Stomach (tissue), 9 donors: ENCODE results near the gene ZFPM1. TPM values are rescaled to one million over a fixed set of nuclear protein-coding genes. Genes with fewer than 3 reads are reported as not detected.
"Not testable (repeated sequence)": the region's sequence is repeated elsewhere in the genome, so short reads cannot be mapped to it uniquely, and the experiment has no call there.

Source experiments
- DNase-seq, 2 donors: peaks; one replicate each; pipeline versions ENCODE4 v3.0.0 to v3.0.0-alpha.2; 2013 to 2019
- H3K27ac ChIP-seq, 5 donors: fragments of 200-600 bp in 4 of 5; sonication (generic) in 4 of 5; one replicate each; pipeline ENCODE4 v1.5.1; 2013 to 2019; ENCODE audit warnings: mild to moderate bottlenecking in 1 of 5, moderate library complexity in 1 of 5
- H3K27me3 ChIP-seq, 3 donors: fragments of 200-600 bp; sonication (generic); one replicate each; pipeline ENCODE4 v1.5.1; 2017 to 2019; ENCODE audit warnings: mixed run types in 1 of 3
- H3K36me3 ChIP-seq, 4 donors: fragments of 200-600 bp; sonication (generic); 1 replicate in 3 of 4; 2 replicates in 1 of 4; pipeline ENCODE4 v1.5.1; 2016 to 2019
- H3K4me1 ChIP-seq, 4 donors: fragments of 200-600 bp; sonication (generic); one replicate each; pipeline ENCODE4 v1.5.1; 2016 to 2019
- H3K4me3 ChIP-seq, 4 donors: fragments of 200-600 bp; sonication (generic) in 3 of 4; one replicate each; pipeline ENCODE4 v1.5.1; 2016 to 2019; ENCODE audit warnings: mild to moderate bottlenecking in 1 of 4
- H3K9me3 ChIP-seq, 4 donors: fragments of 200-600 bp; sonication (generic); one replicate each; pipeline ENCODE4 v1.5.1; 2016 to 2019
- CTCF ChIP-seq, 7 experiments: fragments of 450-650 bp in 4 of 7; fragments of 200-600 bp in 3 of 7; sonication (generic) in 3 of 7; IDR thresholded peaks; one replicate each; pipeline ENCODE4 v1.5.1; 2016 to 2019; ENCODE audit warnings: antibody characterized with exemption in 7 of 7, control low read depth in 2 of 7, mild to moderate bottlenecking in 1 of 7
- EP300 ChIP-seq: sonication (generic); formaldehyde crosslinking; IDR thresholded peaks from one replicate; pipeline ENCODE4 v1.6.1; 2017; ENCODE audit warnings: antibody characterized with exemption
- POLR2A ChIP-seq, 4 donors: fragments of 450-650 bp; IDR thresholded peaks; one replicate each; pipeline ENCODE4 v1.6.1; 2016; ENCODE audit warnings: antibody characterized with exemption in 4 of 4, control low read depth in 2 of 4, mild to moderate bottlenecking in 1 of 4, moderate library complexity in 1 of 4
- POLR2AphosphoS5 ChIP-seq, 3 donors: sonication (generic); formaldehyde crosslinking; IDR thresholded peaks; one replicate each; pipeline ENCODE4 v1.6.1; 2016; ENCODE audit warnings: antibody characterized with exemption in 3 of 3
- WGBS, 5 donors: extraction: QIAGEN DNeasy Blood & Tissue Kit in 3 of 5; methylation state at CpG; one replicate each; pipeline versions ENCODE4 v1.1.5 to v1.1.7; 2013 to 2018; 5-methylcytosine and 5-hydroxymethylcytosine counted together
- intact Hi-C: fragments of 100-400 bp; cut with DNase I; formaldehyde crosslinking; loops from one replicate; pipeline ENCODE4 v1.15.1; 2023; ENCODE audit warnings: low total_unique reads
- polyA plus RNA-seq, 3 donors: library from polyadenylated mRNA; stranded (reverse); fragments of 200-250 nt; gene quantifications; one replicate each; pipeline ENCODE4 v1.2.3, GENCODE V29; 2013
- total RNA-seq, 5 donors: library from RNA; depleted of rRNA; stranded (reverse); fragments of >200 nt; gene quantifications; one replicate each; pipeline versions ENCODE4 v1.1.0 to v1.2.3, GENCODE V29; 2014 to 2016
- donor health status: healthy with polysubstance abuse.
- donor health status: Bipolar disorder and iron deficiency.
- donor health status: healthy.

The ZFPM1 gene
- total and polyA plus RNA-seq, 8 donors = 3.9 to 85.7 (median 12.9) TPM

DNA sequence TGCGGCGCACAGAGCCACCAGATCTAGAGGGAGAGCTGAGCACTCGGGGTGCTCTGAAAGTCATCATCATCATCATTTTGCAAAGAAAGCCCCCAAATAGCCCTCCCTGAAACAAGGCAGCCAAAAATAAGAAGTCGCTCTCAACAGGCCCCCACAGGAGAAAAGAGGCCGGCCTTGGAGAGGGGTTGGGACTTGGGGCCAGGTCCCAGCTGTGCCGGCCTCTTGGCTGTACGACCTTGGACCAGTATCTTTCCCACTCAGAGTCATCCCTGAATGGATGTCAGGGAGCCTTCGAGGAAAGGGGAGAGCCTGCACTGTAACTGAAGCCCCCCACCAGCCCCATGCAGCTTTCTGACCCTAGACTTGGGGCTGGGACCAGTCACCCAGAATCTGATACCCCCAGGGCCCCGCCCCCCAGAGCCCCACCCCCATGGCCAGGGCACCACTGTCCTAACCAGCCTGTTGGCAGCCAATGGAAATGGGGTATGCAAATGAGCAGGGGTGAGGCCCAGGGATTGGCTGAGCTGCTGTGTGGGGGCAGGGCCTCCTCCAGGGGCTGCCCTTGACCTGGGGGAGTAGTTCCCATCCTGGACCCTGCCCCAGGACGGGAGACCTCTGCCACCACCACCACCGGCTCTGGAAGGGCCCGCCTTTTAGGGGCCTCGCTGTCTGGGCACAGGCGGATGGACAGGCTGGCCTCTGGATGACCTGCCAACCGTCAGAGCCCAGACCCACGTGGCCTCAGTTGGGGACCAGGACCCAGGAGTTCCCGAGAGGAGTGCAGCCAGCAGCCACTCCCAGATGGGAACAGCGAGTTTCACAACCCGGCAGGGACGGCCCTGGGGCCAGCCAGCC lies 15.4 kb downstream of the ZFPM1 start:
- H3K4me1 ChIP-seq = peaks cover 59 to 93% (median 89%) of the 10 kb centered on the region in 4 donors
- WGBS, 5 donors = 40 to 45% (median 43%) methylated on average over 19 to 20 of the region's 20 CpGs
- H3K4me3 ChIP-seq = no peak overlapping the region
- H3K36me3 ChIP-seq = no peaks in the 10 kb centered on the region
- no peak for TF ChIP-seq POLR2A (IDR thresholded peaks at IDR 0.05)
- TF ChIP-seq CTCF (IDR thresholded peaks at IDR 0.05) = no peak
- no peak for TF ChIP-seq POLR2AphosphoS5 (IDR thresholded peaks at IDR 0.05)
- TF ChIP-seq EP300 = no peak
- H3K9me3 ChIP-seq = no peaks in the 10 kb centered on the region
- H3K27ac ChIP-seq = peak overlapping the region in 4 of 5 donors; percentile 2 to 52 (median 25)
- intact Hi-C loops = no loop called here
- peaks cover 0 to 22% (median 0%) of the 10 kb centered on the region in 3 donors for H3K27me3 ChIP-seq
- peak; percentile 63 to 80 for DNase-seq

DNA sequence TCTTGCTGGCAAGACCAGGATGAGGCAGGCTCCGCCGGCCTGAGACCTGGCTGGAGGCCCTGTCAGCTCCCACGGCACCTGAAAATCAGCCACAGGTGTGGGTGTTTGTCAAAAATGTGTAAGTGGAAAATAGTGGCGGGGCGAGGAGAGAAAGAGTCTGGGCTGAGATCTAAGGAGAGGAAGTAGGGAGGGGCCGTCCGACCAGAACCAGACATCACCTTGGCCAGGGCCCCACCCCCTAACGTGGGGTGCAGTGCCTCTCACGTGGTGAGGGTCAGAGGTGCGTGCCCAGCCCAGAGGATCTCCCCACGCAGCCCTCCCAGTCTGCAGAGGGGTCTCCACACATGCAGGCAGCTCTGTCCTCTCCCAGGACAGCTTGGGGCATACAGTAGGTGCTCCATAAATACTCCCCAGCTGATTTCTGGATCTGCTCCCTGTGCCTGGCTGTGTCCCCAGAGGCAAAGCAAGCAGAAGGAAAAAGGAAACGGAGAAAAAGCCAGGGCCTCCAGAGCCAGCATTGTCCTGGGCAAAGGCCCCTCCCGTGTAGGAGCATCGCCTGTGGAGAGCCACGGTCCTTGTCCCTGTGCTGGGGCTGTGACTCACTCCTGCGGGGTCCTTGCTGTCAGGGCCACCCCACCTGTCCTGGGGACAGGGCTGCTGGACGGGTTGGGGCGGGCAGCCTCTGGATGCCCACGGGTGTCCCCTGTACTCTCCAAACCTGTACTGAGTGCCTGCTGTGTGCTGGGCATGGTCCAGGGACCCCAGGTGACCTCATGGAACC lies 16.7 kb downstream of the ZFPM1 start:
- Histone ChIP-seq H3K4me1 (peaks cover 57 to 93% (median 89%) of the 10 kb centered on the region in 4 donors), H3K36me3 (no peaks in the 10 kb centered on the region), H3K27me3 (peaks cover 0 to 22% (median 0%) of the 10 kb centered on the region in 3 donors), H3K4me3 (no peak overlapping the region), H3K27ac (peak overlapping the region in 4 of 5 donors; percentile 2 to 52 (median 25)), H3K9me3 (no peaks in the 10 kb centered on the region)
- 42 to 69% (median 51%) methylated on average over 17 to 19 of the region's 19 CpGs for WGBS, 5 donors
- no peak for DNase-seq
- intact Hi-C loops = no loop called here
- TF ChIP-seq EP300 = no peak
- TF ChIP-seq POLR2A (IDR thresholded peaks at IDR 0.05) = no peak
- TF ChIP-seq POLR2AphosphoS5 (IDR thresholded peaks at IDR 0.05) = no peak

DNA sequence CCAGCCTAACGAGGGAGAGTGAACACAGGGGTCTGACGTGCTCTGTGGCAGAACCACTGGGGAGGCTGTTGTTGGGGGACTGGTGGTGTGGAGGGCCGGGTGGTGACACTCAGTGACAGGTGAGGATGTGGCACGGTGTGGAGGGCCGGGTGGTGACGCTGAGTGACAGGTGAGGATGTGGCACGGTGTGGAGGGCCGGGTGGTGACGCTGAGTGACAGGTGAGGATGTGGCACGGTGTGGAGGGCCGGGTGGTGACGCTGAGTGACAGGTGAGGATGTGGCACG lies 17.3 kb downstream of the ZFPM1 start:
- DNase-seq, H3K9me3 ChIP-seq, H3K36me3 ChIP-seq, H3K4me3 ChIP-seq, intact Hi-C loops: not testable (repeated sequence)
- H3K27me3 ChIP-seq = peaks cover 0 to 19% (median 0%) of the 10 kb centered on the region in 3 donors
- WGBS, 5 donors = 64 to 80% (median 78%) methylated on average over 2 to 7 of the region's 13 CpGs
- peaks cover 58 to 93% (median 89%) of the 10 kb centered on the region in 4 donors for H3K4me1 ChIP-seq
- peak overlapping the region in 2 of 5 donors; percentile 27 to 52 for H3K27ac ChIP-seq

DNA sequence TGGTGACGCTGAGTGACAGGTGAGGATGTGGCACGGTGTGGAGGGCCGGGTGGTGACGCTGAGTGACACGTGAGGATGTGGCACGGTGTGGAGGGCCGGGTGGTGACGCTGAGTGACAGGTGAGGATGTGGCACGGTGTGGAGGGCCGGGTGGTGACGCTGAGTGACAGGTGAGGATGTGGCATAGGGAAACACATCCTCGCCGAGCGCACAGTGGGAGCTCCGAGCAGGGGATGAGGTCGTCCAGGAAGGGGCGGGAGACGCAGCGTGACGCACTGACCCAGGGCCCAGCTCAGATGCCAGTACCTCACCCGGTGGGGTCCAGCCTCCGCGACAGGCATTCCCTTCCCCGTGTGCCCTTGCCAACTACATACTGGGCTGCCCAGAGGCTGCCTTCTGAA lies 17.6 kb downstream of the ZFPM1 start:
- H3K4me3 ChIP-seq, intact Hi-C loops, H3K9me3 ChIP-seq, DNase-seq, H3K36me3 ChIP-seq: not testable (repeated sequence)
- peak overlapping the region in 2 of 5 donors; percentile 23 to 49 for H3K27ac ChIP-seq
- H3K4me1 ChIP-seq = peaks cover 62 to 93% (median 89%) of the 10 kb centered on the region in 4 donors
- 64 to 96% (median 75%) methylated on average over 5 to 24 of the region's 24 CpGs for WGBS, 5 donors
- peaks cover 0 to 15% (median 0%) of the 10 kb centered on the region in 3 donors for H3K27me3 ChIP-seq

GRCh38 chr16:88471115-88471514 lies 18.0 kb downstream of the ZFPM1 start:
- intact Hi-C loops = no loop called here
- peak overlapping the region in 4 of 5 donors; percentile 49 to 93 (median 84) for H3K27ac ChIP-seq

More at GRCh38 chr16:88471115-88471514, 18.0 kb downstream of the ZFPM1 start:
- Histone ChIP-seq H3K4me3 (no peak overlapping the region), H3K9me3 (no peaks in the 10 kb centered on the region), H3K4me1 (peaks cover 66 to 93% (median 89%) of the 10 kb centered on the region in 4 donors), H3K36me3 (no peaks in the 10 kb centered on the region), H3K27me3 (peaks cover 0 to 16% (median 0%) of the 10 kb centered on the region in 3 donors)
- TF ChIP-seq EP300 = no peak
- no peak for TF ChIP-seq POLR2AphosphoS5 (IDR thresholded peaks at IDR 0.05)
- TF ChIP-seq CTCF (IDR thresholded peaks at IDR 0.05) = no peak
- no peak for TF ChIP-seq POLR2A (IDR thresholded peaks at IDR 0.05)
- WGBS, 5 donors = 81 to 91% (median 83%) methylated on average over 6 to 17 of the region's 17 CpGs
- no peak for DNase-seq
